ENCODE measurements around the gene EGFL8.
"Not testable (repeated sequence)": the region's sequence is repeated elsewhere in the genome, so short reads cannot be mapped to it uniquely, and the experiment has no call there.

EGFL8 gene

GRCh38 chr6:32164295-32164694 is at the start of gene EGFL8:
Gene EGFL8, plus strand, starts transcription at chr6:32164595. Its CDS starts 1,571 bp downstream, at chr6:32166166.
- no peak for DNase-seq

- DNase-seq: no peak
These were observed 49.6 kb upstream of the EGFL8 start for GRCh38 chr6:32114796-32115195.

- no peak for DNase-seq
These were observed 48.8 kb upstream of the EGFL8 start for GRCh38 chr6:32115623-32116022.

DNA sequence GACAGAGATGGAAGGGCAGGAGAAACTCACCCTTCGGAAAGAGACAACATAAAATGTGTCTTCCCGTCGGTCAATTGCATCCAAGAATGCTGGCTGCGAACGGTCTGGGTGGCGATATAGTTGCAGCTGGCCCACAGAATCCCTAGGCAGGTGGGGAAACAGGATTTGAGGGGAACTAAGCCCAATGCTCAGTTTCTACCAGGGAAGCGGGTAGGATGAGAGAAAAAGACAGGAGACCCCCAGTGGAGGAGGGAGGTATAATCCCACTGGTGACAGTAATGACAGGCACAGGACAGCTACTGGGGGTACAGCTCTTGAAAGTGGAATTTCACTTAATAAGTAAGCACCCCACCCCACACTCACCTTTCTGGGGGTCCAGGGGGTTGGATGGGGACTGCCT is 47.7 kb upstream of the EGFL8 start:
- DNase-seq: no peak

- DNase-seq: no peak
These were observed 46.9 kb upstream of the EGFL8 start for GRCh38 chr6:32117461-32117860.

DNA sequence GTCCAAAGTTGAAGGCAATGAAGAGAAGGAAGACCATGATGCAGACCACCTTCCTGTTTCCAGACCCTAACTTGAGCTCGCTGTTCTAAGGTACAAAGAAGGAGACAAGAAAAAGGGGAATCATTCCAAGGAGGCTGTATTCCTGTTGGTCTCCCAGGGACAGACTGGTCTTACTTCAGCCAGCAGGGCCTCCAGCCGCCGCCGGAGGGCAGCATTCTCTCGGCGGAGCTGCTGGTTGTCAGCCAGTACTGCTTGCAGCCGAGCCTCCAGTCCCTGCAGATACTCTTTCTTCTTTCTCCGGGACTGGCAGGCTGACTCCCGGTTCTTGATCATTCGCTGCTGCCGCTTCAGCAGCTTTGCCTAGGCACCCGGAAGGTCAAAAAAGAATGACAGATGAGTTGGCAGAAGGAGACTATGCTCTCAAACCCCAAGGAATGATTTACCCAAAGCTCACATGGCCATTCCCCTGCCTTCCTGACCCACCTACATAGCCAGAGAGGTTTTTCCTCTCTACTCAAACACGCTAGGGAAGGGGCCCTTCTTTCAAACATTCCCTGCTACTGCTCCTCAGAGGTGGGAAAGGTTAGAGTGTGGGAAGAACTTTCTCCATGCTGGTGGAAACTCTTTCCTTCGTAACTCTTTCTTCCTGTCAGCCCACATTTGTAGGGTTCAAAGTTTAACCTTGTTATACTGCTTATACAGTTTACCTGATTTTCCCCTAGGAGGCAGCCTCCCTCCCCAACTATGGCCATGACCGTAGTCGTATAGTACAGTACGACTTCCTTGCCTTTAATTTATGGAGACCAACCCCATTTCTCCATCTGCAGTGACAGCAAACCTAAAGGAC is 45.4 kb upstream of the EGFL8 start:
- peak; percentile 95 for DNase-seq

DNA sequence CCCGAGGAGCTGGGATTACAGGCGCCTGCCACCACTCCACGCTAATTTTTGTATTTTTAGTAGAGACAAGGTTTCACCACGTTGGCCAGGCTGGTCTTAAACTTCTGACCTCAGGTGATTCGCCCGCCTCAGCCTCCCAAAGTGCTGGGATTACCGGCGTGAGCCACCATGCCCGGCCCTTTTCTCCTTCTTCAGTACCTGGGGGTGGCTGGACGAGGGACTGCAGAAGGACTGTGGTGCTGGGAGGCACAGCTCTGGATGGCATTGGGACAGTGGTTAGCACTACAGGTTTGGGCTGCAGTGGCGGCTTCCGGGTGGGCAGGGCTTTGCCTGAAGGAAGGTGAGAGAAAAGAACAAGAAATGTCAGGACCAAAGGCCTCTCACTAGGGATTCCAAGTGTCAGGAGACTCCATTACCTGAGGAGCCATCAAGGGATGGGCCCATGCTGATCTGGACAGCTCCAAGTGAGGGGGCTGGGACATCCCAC is 43.8 kb upstream of the EGFL8 start:
- DNase-seq: no peak

DNA sequence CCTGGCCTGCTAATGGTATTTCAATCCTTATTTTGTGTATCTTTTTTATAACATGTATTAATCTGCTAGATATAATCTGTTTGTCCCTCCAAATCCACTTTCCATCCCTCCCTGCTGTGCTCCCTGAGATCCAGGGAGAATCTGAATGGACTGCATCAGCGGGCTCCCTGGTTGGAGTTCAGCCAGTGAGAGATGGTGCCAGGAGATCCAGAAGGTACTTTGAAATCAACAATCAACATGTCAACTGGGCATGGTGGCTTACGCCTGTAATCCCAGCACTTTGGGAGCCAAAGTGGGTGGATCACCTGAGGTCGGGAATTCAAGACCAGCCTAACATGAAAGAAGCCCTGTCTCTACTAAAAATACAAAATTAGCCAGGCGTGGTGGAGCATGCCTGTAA is 40.7 kb upstream of the EGFL8 start:
- no peak for DNase-seq

GRCh38 chr6:32126880-32127279 is 37.5 kb upstream of the EGFL8 start:
- DNase-seq: no peak

GRCh38 chr6:32127409-32127716 is 37.0 kb upstream of the EGFL8 start:
- DNase-seq: no peak

- DNase-seq: peak; percentile 99
These were observed 36.4 kb upstream of the EGFL8 start, which contains the start of gene ATF6B for GRCh38 chr6:32127717-32128592. Gene ATF6B, minus strand, starts transcription at chr6:32128246. Its CDS starts 39 bp downstream, at chr6:32128207.

- DNase-seq: peak; percentile 50
These were observed 35.6 kb upstream of the EGFL8 start for GRCh38 chr6:32128751-32129296.

DNA sequence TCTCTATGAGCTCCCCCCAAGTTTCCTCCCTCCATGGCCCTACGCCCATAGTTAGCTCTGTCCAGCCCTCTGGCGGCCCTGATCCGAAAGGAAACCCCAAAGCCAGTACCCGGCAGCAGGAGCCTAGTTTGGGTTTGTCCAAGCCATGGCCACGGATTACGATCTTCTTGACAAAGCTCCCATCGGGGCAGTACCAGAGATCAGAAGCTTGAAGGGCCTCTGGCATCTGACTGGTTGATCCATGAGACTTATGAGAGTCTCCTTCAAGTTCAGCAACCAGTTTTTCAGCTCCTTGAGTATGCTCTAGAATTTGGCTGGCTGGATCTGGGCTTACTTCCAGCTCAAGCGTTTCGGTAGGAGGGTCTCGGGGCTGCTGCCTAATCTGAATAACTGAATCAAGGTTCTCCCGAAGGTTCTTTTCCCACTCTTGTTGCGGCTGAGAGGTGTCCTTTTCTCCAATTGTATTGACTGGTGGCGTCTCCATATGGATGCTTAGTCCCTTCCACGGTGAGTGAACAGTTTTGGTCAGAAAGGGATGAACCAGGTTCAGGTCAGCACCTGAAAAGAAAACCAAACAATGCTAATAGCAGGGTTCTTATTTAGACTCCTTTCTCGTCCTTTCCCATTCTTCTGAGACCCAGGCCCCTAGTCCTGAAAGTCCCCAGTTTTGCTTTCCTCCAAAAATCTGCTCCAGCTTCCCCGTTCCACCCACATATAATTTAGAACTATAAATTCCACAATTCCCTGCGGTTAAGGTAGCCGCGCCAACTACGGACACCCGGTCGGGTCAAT is 34.9 kb upstream of the EGFL8 start:
- no peak for DNase-seq

- DNase-seq: no peak
These were observed 32.9 kb upstream of the EGFL8 start for GRCh38 chr6:32131439-32131948.

DNA sequence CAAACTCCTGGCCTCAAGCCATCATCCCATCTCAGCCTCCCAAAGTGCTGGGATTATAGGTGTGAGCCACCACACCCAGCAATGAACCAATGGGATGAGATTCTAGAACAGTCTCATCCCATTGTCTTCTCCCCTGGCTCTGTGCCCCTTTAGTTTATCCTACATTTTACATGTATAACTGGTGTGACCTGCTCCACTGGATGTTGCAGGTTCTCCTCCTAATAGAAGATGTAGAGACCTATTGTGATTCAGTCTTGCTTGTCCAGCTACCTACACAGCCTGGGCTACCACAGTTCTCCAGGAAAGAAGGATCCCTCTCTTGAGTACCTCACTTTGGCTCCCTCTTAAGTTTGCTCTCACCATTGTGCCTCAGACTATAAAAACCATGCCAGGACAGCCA is 32.3 kb upstream of the EGFL8 start:
- DNase-seq: no peak

GRCh38 chr6:32133786-32134185 is 30.6 kb upstream of the EGFL8 start:
- no peak for DNase-seq

GRCh38 chr6:32137454-32137853 is 26.9 kb upstream of the EGFL8 start:
- DNase-seq: no peak

DNA sequence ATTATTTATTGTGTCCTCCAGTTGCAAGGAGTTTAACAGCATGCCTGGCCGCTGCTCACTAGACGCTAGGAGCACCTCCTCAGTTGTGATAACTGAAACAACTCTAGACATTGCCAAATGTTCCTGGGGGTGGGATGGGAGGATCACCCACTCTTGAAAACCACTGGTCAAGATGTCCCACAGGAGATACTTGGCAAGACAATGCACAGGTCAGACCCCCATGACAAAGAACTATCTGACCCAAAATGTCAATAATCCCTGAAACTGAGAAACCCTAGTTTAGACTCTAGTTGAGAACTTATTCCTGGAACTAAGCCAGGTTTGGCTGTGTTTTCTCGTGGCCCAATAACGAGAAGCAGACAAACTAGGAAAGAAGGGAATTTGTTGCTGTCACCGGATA is 24.8 kb upstream of the EGFL8 start:
- no peak for DNase-seq

DNA sequence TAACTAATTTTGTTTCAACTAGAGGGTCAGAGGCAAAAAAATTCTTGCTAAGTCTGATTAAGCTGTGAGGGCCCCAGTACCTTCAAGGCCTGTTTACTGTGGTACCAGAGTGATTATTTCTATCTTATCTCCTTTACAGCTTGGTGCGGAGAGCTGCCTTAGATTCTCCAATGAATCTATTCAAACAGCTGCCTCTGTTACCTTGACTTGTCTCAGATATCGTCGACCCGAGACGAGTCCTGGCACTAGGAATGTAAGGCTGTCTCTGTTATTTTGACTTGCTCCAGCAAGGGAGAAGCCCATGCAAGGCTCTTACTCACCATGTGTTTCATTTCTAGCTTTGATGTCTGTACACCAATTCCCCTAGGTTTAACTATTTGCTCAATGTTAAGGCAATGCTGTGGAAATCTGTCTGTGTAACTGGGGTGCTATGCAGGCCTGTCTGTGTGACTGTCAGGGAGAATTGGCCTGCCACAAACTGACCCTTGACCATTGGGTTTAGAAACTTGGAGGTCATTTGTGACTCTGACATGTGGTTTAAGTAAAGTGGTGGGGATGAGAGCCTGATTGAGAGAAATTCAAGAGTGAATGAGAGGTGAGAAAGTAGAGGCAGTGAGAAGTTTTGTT is 23.9 kb upstream of the EGFL8 start:
- DNase-seq: no peak

DNA sequence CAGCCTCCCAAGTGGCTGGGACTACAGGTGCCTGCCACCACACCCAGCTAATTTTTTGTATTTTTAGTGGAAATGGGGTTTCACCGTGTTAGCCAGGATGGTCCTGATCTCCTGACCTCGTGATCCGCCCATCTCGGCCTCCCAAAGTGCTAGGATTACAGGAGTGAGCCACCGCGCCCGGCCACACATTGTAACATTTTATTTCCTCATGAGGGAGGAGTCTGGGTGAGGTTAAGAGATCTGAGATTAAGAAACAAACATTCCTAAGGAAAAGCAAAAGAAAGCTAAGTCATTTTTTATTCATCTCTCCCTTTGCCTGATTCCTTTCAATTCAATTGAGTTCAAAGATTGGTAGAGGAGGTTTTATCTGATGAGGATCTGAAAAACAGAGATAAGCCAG is 20.2 kb upstream of the EGFL8 start:
- DNase-seq: not testable (repeated sequence)

DNA sequence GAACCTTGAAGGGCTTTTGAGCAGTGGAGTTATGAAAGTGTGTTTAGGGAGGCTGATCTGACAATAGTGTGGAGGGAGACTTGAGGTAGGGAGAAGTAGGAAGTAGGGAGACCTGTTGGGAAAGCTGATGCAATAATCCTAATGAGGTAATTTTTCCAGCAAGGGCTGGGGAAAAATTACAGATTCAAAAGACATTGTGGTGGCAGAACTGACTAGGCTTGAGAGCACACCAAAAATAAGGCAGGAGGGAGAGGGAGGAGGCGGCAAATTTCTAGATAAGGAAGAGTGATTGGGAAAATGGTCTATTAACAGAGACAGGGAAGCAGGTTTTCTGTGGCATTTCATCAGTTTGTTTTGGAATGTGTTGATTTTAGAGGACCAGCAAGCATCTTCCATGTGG is 18.1 kb upstream of the EGFL8 start:
- no peak for DNase-seq

- DNase-seq: no peak
These were observed 17.7 kb upstream of the EGFL8 start for GRCh38 chr6:32146687-32147086.
